ENCODE results near the gene NKD1.

Gene NKD1

DNA sequence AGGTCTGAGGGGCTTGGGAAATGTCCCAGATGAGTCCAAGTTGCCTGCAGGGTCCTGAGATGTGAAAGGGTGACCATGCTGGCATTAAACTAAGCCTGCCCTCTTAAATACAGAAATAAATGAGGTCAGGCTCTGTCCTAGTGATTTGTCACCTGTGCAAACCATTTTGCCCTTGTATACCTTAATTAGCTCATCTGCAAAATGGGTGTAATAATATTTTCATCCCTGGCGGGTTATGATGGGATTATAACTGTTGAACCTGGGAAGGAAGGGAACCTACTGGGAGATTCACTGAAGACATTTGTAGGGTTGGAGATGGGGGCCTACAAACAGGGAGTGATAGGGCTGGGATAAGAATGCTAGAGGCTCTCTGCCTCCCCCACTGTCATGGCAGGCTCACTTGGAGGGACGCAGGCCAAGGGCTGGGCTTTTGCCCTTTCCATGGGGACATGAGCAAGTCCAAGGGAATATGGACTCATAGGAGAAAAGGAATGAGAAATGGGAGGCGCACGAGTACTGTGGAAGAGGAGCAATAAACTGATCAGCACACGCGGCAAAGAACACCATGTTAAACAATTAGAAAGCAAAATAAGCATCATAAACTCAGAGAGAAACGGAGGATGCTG lies 4.4 kb downstream of the NKD1 start:
- H3K36me3 ChIP-seq (replicated peaks), result no peaks in the 10 kb centered on the region; the same call in 1 of the 2 replicates
- no peaks in the 10 kb centered on the region for H3K27me3 ChIP-seq (ENCODE audit: low read depth)
- no peak overlapping the region for H3K4me3 ChIP-seq
- no peaks in the 10 kb centered on the region; the same call in 1 of the 2 replicates for H3K4me1 ChIP-seq
- 0 out of 2 replicates have a peak, but pooled peaks cover 4% of the 10 kb centered on the region for H3K9me3 ChIP-seq
- in situ Hi-C loops (cut with MboI; ENCODE audit: low sequenced_read_pairs), result no loop called here
- DNase-seq (ENCODE audit: low spot score in 2 of 2), result no peak

DNA sequence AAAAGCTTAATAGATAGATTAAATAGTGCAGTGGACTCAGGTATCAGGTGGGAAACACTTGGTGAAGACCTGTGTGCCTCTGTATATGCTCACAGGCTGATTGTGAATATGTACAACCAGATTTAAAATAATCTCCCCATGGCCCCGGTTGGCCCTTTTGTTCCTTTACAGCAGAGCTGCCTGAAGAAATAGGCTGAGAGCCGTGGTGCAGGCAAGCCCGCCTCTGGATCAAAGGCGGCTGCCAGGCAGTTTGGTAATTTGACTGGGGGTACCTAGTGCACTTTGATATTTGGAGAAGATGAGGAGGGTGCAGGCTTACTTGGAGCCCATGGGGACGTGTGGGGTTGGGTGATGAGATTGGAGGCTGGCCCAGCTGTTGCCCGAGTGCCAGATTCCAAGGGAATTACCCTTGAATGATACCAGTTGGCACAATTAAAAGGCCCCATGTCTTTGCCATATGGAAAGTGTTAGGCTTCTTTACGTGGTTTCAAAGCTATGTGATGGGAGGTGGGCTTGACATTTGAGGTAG lies 5.0 kb downstream of the NKD1 start:
- Histone ChIP-seq H3K9me3 (0 out of 2 replicates have a peak, but pooled peaks cover 4% of the 10 kb centered on the region), H3K4me3 (no peak overlapping the region), H3K27me3 (ENCODE audit: low read depth) (no peaks in the 10 kb centered on the region), H3K36me3 (replicated peaks) (no peaks in the 10 kb centered on the region; the same call in 1 of the 2 replicates), H3K4me1 (no peaks in the 10 kb centered on the region; the same call in 1 of the 2 replicates)
- DNase-seq (ENCODE audit: low spot score in 2 of 2), result no peak
- in situ Hi-C loops (cut with MboI; ENCODE audit: low sequenced_read_pairs), result no loop called here

DNA sequence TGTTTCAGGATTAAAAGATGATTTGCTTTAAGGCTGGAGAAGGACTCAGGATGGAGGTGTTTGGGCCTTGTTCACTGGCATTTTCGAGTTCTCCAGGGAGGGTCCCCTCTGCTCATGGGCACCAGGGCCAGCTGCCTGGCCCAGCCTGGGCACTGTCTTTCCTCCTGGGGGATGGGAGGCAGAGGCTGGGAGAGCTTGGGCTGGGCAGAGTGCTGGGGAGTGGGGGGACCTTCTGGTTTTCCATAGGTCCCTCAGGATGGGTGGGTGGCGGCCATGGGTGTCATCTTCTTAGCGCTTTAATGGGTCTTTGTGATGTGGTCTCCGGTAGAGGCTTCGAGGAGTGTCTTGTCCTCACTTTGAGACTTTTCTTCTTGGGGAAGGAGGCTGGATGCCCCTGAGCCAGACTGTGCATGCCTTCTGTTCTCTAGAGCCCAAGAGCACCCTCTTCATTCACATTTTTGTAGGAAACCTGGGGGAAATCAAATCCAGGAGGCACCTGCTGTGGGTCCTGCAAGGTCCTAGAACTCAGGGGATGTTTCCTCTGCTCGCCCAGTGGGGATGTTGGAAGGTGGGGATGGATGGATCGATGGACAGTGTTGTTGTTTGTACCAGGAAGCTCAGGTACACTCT lies 5.7 kb downstream of the NKD1 start:
- Histone ChIP-seq H3K4me1 (no peaks in the 10 kb centered on the region; the same call in 1 of the 2 replicates), H3K36me3 (replicated peaks) (no peaks in the 10 kb centered on the region; the same call in 1 of the 2 replicates), H3K27me3 (ENCODE audit: low read depth) (no peaks in the 10 kb centered on the region), H3K4me3 (no peak overlapping the region), H3K9me3 (0 out of 2 replicates have a peak, but pooled peaks cover 4% of the 10 kb centered on the region)
- in situ Hi-C loops (cut with MboI; ENCODE audit: low sequenced_read_pairs), result no loop called here
- DNase-seq (ENCODE audit: low spot score in 2 of 2), result no peak

DNA sequence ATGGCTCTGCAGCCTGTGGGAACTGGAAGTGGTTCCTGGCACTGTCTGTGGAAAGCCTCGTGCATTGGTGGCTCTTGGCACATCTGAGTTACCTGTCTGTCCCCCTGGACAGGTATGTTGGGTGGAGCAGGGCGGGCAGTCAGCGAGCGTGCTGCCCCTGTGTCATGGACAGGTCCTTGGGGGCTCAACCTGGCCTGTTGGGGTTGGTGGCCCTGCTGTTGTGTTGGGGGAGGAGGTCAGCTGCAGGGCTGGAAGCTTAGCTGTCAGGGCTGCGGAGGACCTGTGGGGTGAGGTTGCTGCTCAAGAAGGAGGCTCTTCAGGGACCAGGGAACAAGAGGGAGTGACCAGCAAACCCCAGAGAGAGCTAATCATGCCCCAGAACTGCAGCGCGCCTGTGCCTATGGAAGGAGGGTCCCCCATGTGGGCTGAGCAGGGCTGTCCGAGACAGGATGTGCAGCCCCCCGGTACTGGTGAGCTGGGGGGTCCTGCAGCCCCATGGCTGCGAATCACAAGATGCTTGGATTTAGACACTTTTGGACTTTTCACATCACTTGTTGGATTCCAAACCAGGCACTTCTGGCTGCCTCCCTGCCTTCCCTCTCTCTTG lies 7.2 kb downstream of the NKD1 start:
- DNase-seq (ENCODE audit: low spot score in 2 of 2), result no peak
- H3K27me3 ChIP-seq (ENCODE audit: low read depth), result no peaks in the 10 kb centered on the region
- in situ Hi-C loops (cut with MboI; ENCODE audit: low sequenced_read_pairs), result no loop called here

DNA sequence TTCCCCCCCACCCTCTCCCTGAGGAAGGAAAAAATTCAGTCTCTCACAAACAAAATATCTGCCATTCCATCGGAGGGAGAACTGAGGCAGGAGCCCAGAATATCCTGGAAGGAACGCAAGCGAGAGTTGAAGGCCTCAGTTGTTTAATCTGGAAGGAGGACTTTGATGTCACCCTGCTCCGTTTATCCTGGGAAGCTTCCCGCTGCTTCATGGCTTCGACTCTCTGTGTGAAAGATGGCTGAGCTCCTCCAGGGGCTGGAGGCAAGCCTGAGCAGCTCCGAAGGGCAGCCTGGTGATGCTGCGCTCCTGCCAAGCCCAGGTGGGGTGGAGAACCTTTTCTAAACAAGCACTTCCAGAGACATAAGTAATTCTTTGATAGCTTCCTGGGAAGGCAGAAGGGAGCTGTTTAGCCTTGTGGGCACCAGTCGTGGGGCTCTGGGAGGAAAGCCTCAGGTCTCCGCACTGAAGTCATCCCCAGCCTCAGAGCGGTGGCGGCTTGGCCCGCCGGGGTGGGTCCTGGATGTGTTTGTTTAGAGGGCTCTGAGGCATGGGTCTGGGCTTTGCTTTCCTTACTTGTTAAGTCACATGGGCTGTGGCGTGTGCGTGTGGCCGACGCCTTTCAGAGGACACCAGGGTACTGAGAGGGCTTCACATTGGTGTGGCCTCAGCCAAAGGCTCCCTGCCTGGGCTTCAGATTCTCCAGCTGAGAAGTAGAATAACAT lies 7.9 kb downstream of the NKD1 start:
- DNase-seq (ENCODE audit: low spot score in 2 of 2), result no peak
- Histone ChIP-seq H3K4me1 (no peaks in the 10 kb centered on the region), H3K27me3 (ENCODE audit: low read depth) (no peaks in the 10 kb centered on the region), H3K4me3 (no peak overlapping the region), H3K36me3 (replicated peaks) (no peaks in the 10 kb centered on the region; the same call in 1 of the 2 replicates), H3K9me3 (0 out of 2 replicates have a peak, but pooled peaks cover 4% of the 10 kb centered on the region)
- in situ Hi-C loops (cut with MboI; ENCODE audit: low sequenced_read_pairs), result no loop called here

More for the DNA sequence above, 7.2 kb downstream of the NKD1 start:
- no peaks in the 10 kb centered on the region; the same call in 1 of the 2 replicates for H3K4me1 ChIP-seq
- no peak overlapping the region for H3K4me3 ChIP-seq
- H3K36me3 ChIP-seq (replicated peaks), result no peaks in the 10 kb centered on the region; the same call in 1 of the 2 replicates
- H3K9me3 ChIP-seq, result 0 out of 2 replicates have a peak, but pooled peaks cover 4% of the 10 kb centered on the region

DNA sequence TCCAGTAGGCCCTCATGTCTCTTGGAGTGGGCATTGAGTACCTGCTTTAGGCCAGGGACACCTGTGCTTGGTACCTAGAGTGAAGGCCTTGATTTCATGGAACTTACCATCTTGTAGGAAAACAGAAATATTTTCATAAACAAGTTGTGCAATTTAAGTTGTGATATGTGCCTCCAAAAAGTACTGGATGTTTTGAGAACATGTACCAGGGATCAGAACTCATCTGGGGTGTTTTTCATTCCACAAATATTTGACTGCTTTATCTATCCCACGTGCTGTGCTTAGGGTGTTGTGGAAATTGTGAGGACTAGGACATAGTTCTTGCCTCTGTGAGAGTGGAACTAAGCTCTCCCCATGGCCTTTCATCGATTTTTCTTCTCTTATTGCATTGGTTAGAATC lies 8.8 kb downstream of the NKD1 start:
- no peaks in the 10 kb centered on the region for H3K27me3 ChIP-seq (ENCODE audit: low read depth)
- in situ Hi-C loops (cut with MboI; ENCODE audit: low sequenced_read_pairs), result no loop called here
- no peaks in the 10 kb centered on the region for H3K4me1 ChIP-seq
- DNase-seq (ENCODE audit: low spot score in 2 of 2), result no peak
- 0 out of 2 replicates have a peak, but pooled peaks cover 4% of the 10 kb centered on the region for H3K9me3 ChIP-seq
- no peak overlapping the region for H3K4me3 ChIP-seq
- H3K36me3 ChIP-seq (replicated peaks), result no peaks in the 10 kb centered on the region; the same call in 1 of the 2 replicates

DNA sequence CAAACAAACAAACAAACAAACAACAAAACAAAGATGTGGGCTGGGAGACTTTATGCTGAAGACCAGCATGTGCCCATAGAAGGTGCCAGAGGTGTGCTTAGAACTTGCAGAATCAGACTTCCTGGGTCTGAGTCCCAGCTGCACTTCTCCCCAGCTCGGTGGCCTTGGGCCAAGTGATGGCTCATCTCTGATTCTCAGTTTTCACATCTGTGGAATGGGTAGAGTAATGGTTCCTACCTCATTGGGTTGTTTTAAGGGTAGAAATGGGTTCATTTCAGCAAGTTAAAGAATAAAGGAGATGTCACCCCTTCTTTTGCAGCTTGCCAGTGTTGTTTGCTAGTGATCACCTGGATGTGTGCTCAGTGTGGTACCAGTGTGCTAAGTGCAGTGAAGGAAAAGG lies 10.7 kb downstream of the NKD1 start:
- in situ Hi-C loops (cut with MboI; ENCODE audit: low sequenced_read_pairs), result no loop called here
- no peak for DNase-seq (ENCODE audit: low spot score in 2 of 2)
- no peaks in the 10 kb centered on the region for H3K27me3 ChIP-seq (ENCODE audit: low read depth)
- H3K9me3 ChIP-seq, result 0 out of 2 replicates have a peak, but pooled peaks cover 4% of the 10 kb centered on the region
- no peak overlapping the region for H3K4me3 ChIP-seq
- H3K4me1 ChIP-seq, result no peaks in the 10 kb centered on the region
- H3K36me3 ChIP-seq (replicated peaks), result no peaks in the 10 kb centered on the region; the same call in 1 of the 2 replicates

DNA sequence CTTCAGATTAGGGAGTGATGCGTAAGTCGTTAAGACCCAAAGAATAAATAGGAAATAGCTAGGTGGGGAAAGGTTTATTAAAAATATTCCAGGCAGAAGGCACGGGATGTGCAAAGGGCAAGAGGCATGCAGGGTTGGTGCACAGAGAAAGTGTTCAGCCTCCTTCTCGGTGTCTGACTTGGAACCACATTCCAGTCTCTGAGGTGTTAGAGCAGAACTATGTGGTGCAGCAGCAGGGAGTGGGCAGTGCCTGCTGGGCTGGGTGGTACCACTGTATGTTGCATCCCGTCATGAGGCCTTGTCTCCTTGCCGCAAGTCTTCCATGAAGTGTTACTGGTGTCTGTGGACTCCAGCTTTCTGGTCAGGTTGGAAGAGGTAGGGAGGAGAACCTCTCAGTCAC lies 11.1 kb downstream of the NKD1 start:
- DNase-seq (ENCODE audit: low spot score in 2 of 2), result no peak
- Histone ChIP-seq H3K4me1 (no peaks in the 10 kb centered on the region), H3K9me3 (0 out of 2 replicates have a peak, but pooled peaks cover 4% of the 10 kb centered on the region), H3K36me3 (replicated peaks) (no peaks in the 10 kb centered on the region; the same call in 1 of the 2 replicates), H3K27me3 (ENCODE audit: low read depth) (no peaks in the 10 kb centered on the region), H3K4me3 (no peak overlapping the region)
- in situ Hi-C loops (cut with MboI; ENCODE audit: low sequenced_read_pairs), result no loop called here

DNA sequence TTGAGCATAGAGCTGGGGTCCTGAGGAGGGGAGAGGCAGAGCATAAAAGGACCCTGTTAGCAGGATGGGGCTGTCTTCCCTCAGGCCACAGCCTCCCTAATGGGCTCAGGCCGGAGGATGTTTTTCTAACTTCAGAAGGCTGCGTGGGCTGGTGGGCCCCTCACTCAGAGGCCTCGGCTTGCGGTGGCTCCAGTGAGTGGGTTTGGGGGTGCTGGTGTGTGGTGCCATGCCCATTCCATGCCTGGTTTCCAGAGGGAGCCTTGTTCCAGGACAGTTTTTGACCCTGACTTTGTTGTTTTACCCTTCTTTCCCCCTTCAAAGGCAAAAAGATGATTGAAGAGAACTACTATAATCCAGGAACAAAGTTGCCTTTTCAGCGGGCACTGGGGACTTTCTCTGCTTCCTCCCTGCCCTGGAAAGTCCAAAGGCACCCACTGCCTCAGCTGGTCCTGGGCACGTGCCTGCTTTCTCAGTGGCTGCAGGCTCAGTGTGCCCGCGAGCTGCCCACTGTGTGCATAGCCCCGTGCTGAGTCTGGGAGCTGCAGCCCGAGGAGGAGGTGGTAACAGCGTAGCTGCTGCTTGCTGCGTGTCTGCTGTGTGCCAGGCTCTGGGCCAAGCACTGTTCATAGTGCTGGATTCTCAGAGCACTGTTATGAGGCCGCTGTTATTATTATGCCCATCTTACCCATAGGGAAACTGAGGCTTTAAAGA lies 11.8 kb downstream of the NKD1 start:
- in situ Hi-C loops (cut with MboI; ENCODE audit: low sequenced_read_pairs), result no loop called here
- Histone ChIP-seq H3K9me3 (0 out of 2 replicates have a peak, but pooled peaks cover 4% of the 10 kb centered on the region), H3K27me3 (ENCODE audit: low read depth) (no peaks in the 10 kb centered on the region), H3K4me1 (no peaks in the 10 kb centered on the region), H3K36me3 (replicated peaks) (no peaks in the 10 kb centered on the region; the same call in 1 of the 2 replicates), H3K4me3 (no peak overlapping the region)
- no peak for DNase-seq (ENCODE audit: low spot score in 2 of 2)

DNA sequence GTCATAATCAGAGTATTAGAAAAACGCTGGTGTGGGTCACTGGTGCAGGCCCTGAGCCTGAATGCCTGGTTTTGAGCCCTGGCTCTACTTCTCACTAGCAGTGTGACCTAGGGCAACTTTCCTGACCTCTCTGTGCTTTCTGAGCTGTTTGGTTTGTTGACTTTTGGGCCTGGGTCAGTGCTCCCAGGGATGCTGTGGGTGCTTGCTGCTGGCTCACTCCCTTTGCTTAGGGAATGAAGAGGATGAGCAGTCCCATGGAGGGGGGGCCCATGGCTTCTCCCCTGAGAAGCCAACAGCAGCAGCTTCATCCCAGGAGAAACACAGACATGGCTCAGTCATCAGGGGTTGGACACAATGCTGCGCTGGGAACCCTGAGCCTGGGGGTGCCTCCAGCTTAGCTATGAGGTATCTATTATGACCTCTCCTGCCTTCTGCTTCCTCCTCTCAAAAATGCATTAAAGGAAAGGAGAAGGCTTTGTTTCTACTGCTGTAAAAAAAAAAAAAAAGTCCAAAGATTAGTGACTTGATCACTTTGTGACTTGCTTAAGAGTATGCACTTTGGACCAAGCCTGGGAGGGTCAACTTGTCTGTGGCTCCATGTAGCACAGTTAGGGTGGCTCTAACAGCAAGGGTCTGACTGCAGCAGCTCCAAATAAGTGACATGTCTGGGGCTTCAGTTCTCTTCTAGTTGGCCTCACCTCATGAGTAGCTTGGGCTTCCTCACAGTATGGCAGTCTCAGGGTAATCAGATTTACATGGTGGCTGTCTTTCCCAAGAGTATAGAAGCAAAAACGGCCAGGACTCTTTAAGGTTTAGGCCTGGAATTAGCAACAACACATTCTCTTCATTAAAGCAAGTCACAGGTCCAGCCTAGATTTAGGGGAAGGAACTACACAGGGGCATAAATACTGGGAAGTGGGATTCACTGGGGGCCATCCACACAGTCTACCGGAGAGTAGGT lies 13.0 kb downstream of the NKD1 start:
- in situ Hi-C loops (cut with MboI; ENCODE audit: low sequenced_read_pairs), result no loop called here
- Histone ChIP-seq H3K9me3 (0 out of 2 replicates have a peak, but pooled peaks cover 4% of the 10 kb centered on the region), H3K4me1 (no peaks in the 10 kb centered on the region), H3K27me3 (ENCODE audit: low read depth) (no peaks in the 10 kb centered on the region), H3K36me3 (replicated peaks) (no peaks in the 10 kb centered on the region; the same call in 1 of the 2 replicates), H3K4me3 (no peak overlapping the region)
- DNase-seq (ENCODE audit: low spot score in 2 of 2), result no peak

DNA sequence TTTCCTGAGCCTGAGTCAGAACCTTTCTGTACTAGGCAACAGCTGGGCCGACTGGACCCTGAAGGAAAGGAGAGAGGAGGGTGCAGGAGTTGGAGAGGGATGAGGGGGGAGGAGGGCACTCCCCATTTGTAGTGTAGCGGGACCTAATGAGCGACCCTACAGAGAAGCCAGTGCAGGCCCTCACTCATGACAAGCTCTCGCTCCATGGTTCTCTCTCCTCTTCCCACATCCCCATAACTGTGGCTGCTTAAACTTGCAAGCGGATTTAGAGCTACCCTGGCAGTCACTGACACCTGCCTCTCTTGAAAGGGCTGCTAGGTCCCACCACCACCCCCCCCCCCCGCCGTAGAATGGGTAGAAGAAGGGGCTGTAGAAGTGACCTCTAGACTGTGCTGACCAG lies 14.5 kb downstream of the NKD1 start:
- Histone ChIP-seq H3K4me1 (no peaks in the 10 kb centered on the region), H3K9me3 (no peaks in the 10 kb centered on the region), H3K27me3 (ENCODE audit: low read depth) (no peaks in the 10 kb centered on the region), H3K4me3 (no peak overlapping the region), H3K36me3 (replicated peaks) (no peaks in the 10 kb centered on the region)
- in situ Hi-C loops (cut with MboI; ENCODE audit: low sequenced_read_pairs), result no loop called here
- DNase-seq (ENCODE audit: low spot score in 2 of 2), result no peak

DNA sequence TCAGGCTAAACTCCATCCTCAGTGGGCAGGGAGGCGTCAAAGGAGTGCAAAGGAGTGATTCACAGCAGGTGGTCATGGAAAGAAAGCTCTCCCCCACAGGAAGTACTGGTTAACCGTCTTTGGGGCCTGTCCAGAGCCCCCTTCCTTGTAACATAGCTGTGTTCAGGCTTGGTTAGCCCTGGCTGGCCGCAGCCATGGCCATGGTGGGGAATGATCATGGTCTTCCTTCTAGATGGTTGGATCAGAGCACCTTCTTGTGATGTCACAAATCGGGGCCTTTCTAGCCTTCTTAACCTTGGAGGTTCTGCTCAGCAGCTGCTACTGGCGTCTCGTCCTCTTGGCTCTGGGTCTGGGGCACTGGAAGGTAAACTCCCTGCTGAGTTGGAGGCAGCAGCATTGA lies 15.8 kb downstream of the NKD1 start:
- H3K4me3 ChIP-seq, result no peak overlapping the region
- no peak for DNase-seq (ENCODE audit: low spot score in 2 of 2)
- in situ Hi-C loops (cut with MboI; ENCODE audit: low sequenced_read_pairs), result no loop called here
- H3K4me1 ChIP-seq, result no peaks in the 10 kb centered on the region
- no peaks in the 10 kb centered on the region for H3K9me3 ChIP-seq
- no peaks in the 10 kb centered on the region for H3K27me3 ChIP-seq (ENCODE audit: low read depth)
- H3K36me3 ChIP-seq (replicated peaks), result no peaks in the 10 kb centered on the region

Measured in HAP-1 (cell line).